Bronchial epithelial cell (primary cell): ENCODE measurements around the gene ZEB1. TPM values are rescaled to one million over a fixed set of nuclear protein-coding genes. Genes with fewer than 3 reads are reported as not detected.

Experiments used
- DNase-seq: peaks from one replicate; pipeline ENCODE4 v3.0.0-alpha.2; 2010; ENCODE audit warnings: low read depth
- FAIRE-seq: peaks from 2 replicates; lab custom pipeline; 2011; peaks lifted over from hg19 to GRCh38; lab: Jason Lieb, UNC
- H3K27me3 ChIP-seq: 2 replicates; pipeline ENCODE4 v1.5.1; 2011; ENCODE audit warnings: low read length; ENCODE audit not compliant: control insufficient read depth, insufficient read depth
- H3K36me3 ChIP-seq: 2 replicates; pipeline ENCODE4 v1.5.1; 2011; ENCODE audit warnings: low read length; ENCODE audit not compliant: control insufficient read depth, insufficient read depth
- H3K4me3 ChIP-seq: 2 replicates; pipeline ENCODE4 v1.5.1; 2011; ENCODE audit warnings: mild to moderate bottlenecking, low read depth, low read length, control low read depth
- CTCF ChIP-seq: IDR thresholded peaks from 2 replicates; pipeline ENCODE4 v1.5.1; 2011; ENCODE audit warnings: mild to moderate bottlenecking, moderate library complexity, low read length, control low read depth, inconsistent platforms; ENCODE audit not compliant: insufficient read depth, severe bottlenecking
- total RNA-seq: library from RNA; depleted of rRNA; stranded (reverse); fragments of >200 nt; gene quantifications from 2 replicates; pipeline ENCODE4 v1.2.1, GENCODE V29; 2014

ZEB1 gene
- 2.6 and 3.3 TPM in 2 replicates for total RNA-seq

- FAIRE-seq, result no peak
- peak; percentile 56 for TF ChIP-seq CTCF
- Histone ChIP-seq H3K36me3 (no peaks in the 10 kb centered on the region), H3K27me3 (no peaks in the 10 kb centered on the region), H3K4me3 (peak within 1 kb of the TSS; percentile 83)
- peak; percentile 82 for DNase-seq
Measured at GRCh38 chr10:31318854-31319601, at the start of gene ZEB1. ZEB1 (plus strand) TSS chr10:31319216; CDS start chr10:31319235, 19 bp downstream.

GRCh38 chr10:31270954-31271353 is 48.1 kb upstream of the ZEB1 start:
- no peak for FAIRE-seq
- Histone ChIP-seq H3K27me3 (no peaks in the 10 kb centered on the region), H3K36me3 (no peaks in the 10 kb centered on the region), H3K4me3 (no peak overlapping the region)
- TF ChIP-seq CTCF, result no peak
- DNase-seq, result no peak

GRCh38 chr10:31272841-31273240 is 46.2 kb upstream of the ZEB1 start:
- Histone ChIP-seq H3K27me3 (no peaks in the 10 kb centered on the region), H3K4me3 (no peak overlapping the region), H3K36me3 (no peaks in the 10 kb centered on the region)
- TF ChIP-seq CTCF, result no peak
- FAIRE-seq (no peak), DNase-seq (no peak)

GRCh38 chr10:31273789-31274188 is 45.2 kb upstream of the ZEB1 start:
- DNase-seq (no peak), FAIRE-seq (no peak)
- H3K36me3 ChIP-seq, result no peaks in the 10 kb centered on the region
- TF ChIP-seq CTCF, result no peak
- H3K27me3 ChIP-seq, result no peaks in the 10 kb centered on the region
- no peak overlapping the region for H3K4me3 ChIP-seq

GRCh38 chr10:31274310-31274709 is 44.7 kb upstream of the ZEB1 start:
- FAIRE-seq (no peak), DNase-seq (peak; percentile 13)
- TF ChIP-seq CTCF, result no peak

GRCh38 chr10:31278279-31278941 is 40.6 kb upstream of the ZEB1 start:
- DNase-seq (no peak), FAIRE-seq (no peak)
- no peak overlapping the region for H3K4me3 ChIP-seq
- TF ChIP-seq CTCF, result no peak
- no peaks in the 10 kb centered on the region for H3K27me3 ChIP-seq
- no peaks in the 10 kb centered on the region for H3K36me3 ChIP-seq

More at GRCh38 chr10:31274310-31274709, 44.7 kb upstream of the ZEB1 start:
- Histone ChIP-seq H3K36me3 (no peaks in the 10 kb centered on the region), H3K27me3 (no peaks in the 10 kb centered on the region), H3K4me3 (no peak overlapping the region)
